NCI-H2227 treated with DMSO at 0.1 percent for 48 hours (cell line): Measurements from ENCODE around the gene LTBP1.
"Not testable (repeated sequence)": the region's sequence is repeated elsewhere in the genome, so short reads cannot be mapped to it uniquely, and the experiment has no call there.

ENCODE experiments used
- DNase-seq: peaks from one replicate; lab custom pipeline; 2025; lab: John Stamatoyannopoulos, UW

Gene LTBP1

GRCh38 chr2:33383855-33384598, 437.3 kb downstream of the LTBP1 start:
- no peak for DNase-seq

DNA sequence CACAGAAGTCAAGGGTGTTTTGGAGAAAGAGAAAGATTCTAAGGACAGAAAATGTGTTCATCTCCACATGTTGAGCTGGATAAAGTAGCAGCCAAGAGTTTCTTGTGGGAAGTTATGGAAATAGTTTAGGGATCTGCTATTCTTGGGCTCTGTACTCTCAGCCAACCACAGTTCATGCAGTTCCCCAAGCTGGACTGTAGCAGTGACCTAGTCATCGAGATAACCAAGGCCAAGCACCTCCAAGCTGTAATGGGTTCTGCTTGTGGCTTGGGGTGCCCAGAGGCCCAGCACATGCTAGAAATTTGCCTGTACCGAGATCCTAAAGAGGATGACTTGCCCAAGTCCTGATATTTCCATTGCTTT, 437.8 kb downstream of the LTBP1 start:
- no peak for DNase-seq

GRCh38 chr2:33388996-33389395, 442.2 kb downstream of the LTBP1 start:
- DNase-seq = no peak

GRCh38 chr2:33389695-33390094, 442.9 kb downstream of the LTBP1 start:
- DNase-seq = not testable (repeated sequence)

GRCh38 chr2:33391529-33392255, 444.9 kb downstream of the LTBP1 start:
- DNase-seq = no peak

DNA sequence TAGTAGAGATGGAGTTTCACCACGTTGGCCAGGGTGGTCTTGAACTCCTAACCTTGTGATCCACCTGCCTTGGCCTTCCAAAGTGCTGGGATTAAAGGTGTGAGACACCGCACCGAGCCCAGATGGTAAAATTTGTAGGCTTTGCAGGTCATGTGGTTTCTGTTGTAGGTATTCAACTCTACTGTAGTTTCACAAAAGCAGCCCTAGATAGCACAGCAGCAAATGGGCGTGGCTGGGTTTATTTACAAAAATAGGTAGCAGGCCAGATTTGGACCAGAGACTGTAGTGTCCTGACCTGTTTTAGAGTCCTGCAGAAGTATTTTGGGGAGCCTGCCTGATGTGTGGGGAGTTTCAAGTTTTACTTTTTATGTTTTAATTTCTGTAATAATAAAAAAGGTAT, 445.6 kb downstream of the LTBP1 start:
- DNase-seq = no peak

DNA sequence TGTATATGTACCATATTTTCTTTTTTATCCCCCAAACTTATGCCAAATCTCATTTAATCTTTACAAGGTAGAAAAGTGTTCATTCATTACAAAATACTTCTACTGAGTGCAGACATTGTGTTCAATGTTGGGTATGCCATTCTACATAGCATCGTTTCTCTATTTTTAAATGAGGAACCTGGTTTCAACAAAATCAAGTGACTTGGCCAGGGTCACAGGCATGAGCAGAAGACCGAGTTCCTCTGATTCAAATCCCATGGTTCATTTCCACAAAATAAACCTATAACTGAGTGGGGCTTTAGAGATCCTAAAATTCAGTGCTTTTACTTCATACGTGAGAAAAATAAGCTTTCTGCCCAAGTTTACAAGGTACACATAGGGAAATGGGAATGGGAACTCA, 448.3 kb downstream of the LTBP1 start:
- no peak for DNase-seq

GRCh38 chr2:33395655-33396249, 449.0 kb downstream of the LTBP1 start:
- DNase-seq = peak; percentile 54

DNA sequence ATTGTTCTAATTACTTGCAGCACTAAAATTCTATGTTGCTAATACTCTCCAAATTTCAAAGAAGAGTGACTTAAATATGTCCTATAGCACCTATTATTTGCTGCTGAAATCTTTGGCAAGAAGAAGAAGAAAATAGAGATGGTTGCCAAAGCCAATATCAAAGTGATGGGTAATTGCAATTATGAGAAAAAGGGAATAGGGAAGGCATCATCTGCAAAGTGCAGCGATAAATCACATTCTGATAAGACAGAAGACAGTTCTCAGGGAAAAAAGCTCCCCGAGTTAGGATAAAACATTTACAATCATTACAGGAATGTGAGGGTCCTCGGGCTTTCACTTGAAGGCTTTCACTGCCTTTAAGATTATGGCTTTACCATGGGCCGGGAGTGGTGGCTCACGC, 457.6 kb downstream of the LTBP1 start:
- no peak for DNase-seq

DNA sequence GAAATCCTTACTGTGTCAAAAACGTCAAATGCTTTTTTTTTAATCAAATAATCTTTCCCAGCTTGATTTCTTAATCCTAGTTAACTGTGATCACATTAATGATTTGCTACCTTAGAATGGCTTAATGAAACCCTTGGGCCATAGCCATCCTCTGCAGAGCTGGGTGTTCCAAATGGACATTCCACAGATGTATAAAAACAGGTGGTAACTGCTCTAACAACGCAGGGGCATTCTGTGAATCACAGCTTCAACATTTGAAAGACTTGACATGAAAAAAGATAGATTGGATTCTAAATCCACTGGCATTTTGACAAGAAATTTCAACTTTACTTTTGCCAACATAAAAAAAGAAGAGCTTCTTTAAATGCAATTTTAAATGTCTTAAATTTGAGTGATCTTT, 459.9 kb downstream of the LTBP1 start:
- no peak for DNase-seq

- DNase-seq = no peak
Measured at GRCh38 chr2:33408109-33408508, 461.4 kb downstream of the LTBP1 start.

DNA sequence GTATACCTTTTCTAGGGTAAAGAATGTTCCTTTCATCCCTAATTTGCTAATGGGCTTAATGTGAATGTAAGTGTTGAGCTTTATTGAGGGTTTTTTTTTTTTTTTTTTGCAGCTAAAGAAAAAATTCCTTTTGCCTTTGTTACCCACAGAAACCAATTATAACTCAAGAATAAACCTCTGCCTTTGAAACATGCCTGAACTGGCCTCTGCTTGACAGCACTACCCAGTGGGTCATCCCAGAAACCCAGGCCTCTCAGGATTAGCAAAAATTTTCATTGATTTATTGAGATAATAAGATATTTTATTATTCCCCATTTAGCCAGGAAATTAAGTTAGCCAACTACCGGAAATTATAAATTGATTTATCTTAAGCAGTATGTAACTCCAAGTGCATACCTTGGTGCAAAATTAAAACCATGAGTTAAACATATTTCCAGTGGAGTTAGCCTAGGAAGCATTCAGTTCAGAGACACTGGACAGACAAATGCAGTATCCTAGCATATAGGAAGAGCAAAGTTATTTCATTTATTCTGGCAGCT, 462.7 kb downstream of the LTBP1 start:
- no peak for DNase-seq

DNA sequence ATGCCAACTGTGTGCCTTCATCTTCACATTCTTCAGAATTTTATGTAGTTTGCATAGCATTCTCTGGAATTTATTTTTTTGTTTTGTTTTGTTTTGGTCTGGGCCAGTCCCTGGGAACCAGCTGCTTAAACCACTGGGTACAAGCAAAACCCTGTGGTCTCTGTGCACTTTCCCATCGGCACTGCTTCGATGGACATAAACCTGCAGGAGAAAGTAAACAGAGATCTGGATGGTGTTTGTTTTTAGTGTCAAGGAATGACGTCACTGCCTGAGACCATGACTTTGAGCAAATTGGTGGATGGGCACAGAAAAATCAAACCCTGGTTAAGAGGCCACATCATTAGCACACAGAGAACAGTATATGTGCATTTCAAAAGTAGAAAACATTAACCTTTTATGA, 465.0 kb downstream of the LTBP1 start:
- no peak for DNase-seq

DNA sequence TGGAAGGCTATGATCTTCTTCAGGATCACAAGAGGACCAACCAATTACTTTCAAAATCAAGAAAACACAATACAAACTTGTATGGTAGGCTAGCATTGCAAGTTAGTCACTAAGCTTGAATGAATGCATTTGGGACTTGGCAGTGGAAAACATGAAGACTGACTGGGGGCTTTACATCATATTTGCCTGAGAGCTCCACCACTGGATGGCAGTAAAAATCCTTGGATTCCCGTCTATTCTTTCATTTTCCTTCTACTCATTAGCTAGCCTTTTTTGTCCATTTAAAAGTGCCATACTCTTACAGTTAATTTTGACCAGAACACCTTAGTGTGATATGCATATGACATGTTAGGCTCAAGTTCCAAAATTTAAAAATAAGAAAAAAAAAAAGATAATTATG, 466.2 kb downstream of the LTBP1 start:
- peak; percentile 8 for DNase-seq

GRCh38 chr2:33419581-33420200, 472.9 kb downstream of the LTBP1 start:
- DNase-seq = peak; percentile 77

GRCh38 chr2:33420726-33421125, 474.0 kb downstream of the LTBP1 start:
- DNase-seq = no peak

GRCh38 chr2:33421820-33422219, 475.1 kb downstream of the LTBP1 start:
- no peak for DNase-seq

DNA sequence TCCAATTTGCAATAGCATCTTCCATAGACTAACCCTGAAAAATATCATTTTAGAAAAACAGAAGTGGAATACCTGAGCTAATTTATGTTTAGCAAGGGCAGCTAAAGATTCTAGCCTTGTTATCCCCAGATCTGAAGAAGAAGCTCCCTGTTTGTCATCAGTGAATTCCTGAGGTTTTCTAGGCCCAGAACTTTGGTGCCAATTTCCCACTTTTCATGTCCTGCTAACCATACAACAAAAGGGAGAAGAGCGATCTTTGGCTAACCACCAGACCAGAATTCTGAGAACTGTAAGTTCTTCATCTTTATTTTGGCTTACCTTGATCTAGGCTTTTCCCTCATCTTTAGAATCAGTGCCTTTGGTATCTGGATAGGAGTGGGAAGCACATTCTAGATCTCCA, 478.4 kb downstream of the LTBP1 start:
- no peak for DNase-seq

GRCh38 chr2:33425586-33426031, 478.9 kb downstream of the LTBP1 start:
- DNase-seq = no peak

DNA sequence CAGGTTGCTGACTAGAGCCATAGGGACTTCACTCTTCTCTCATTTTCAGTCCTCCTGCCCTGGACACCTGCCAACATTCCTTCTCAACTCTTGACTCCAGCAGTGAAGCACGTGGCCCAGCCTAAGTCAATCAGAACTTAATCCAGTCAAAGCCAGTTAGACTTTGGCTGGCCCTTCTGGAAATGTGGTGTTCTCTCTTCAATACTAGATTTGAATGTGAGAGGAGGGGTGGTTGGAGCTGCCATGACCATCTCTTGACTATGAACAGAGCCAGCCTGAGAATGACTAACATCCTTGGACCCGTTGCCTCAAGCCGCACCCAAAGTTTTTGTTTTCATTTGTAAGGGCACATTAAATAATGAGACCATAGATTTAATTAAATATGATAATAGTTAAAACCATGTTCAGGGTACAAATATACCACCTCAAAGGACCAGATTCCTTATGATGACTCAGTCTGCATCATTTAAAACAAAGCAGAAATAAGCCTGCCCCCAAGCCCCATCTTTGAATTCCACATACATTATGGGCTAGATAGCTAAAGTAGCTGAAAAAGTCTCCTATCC, 480.0 kb downstream of the LTBP1 start:
- DNase-seq = no peak

DNA sequence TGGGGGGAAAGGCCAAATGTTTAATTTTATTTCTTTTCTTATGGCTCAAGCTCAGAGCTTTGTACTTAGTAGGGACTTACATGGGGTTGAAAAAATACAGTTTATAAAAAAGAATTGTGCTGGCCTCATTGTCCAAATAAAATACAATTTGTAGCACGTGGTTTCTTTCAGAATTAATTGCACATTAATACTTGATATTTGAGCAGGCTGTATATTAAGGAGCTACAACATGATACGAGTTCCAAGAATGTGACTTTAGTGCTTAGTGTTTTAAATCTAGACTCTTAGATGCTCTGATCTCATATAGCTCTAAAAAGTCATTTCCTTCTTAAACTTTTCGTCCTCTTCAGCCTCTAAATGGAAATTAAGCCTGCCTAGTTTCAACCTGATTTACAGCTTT, 483.3 kb downstream of the LTBP1 start:
- no peak for DNase-seq

DNA sequence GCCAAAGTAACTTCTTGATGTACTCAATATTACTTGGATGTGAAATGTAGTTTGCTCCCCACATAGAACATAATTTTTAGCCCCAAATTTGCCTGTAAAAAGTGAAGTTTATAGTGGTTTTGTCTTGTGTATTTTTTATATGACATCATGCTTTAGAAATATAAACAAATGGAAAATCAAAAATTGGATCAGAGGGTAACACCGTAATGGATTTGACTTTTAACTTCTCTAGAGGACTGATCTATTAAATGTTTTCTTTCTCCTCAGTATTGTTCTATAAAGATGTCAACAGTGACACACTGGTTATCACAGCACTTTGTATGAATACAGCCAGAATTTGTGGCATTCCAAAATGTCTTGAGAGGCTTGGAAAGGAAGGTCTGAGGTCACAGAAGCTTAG, 484.1 kb downstream of the LTBP1 start:
- no peak for DNase-seq
